NCI-H1092 treated with DMSO at 0.1 percent for 48 hours (cell line): Measurements from ENCODE around the gene BAZ1B.
A peak's percentile ranks its signal among the peaks of the same experiment; 100 is the strongest.
"Not testable (repeated sequence)": the region's sequence is repeated elsewhere in the genome, so short reads cannot be mapped to it uniquely, and the experiment has no call there.

Source experiments
- DNase-seq: peaks from one replicate; lab custom pipeline; 2025; lab: John Stamatoyannopoulos, UW

BAZ1B gene

DNA sequence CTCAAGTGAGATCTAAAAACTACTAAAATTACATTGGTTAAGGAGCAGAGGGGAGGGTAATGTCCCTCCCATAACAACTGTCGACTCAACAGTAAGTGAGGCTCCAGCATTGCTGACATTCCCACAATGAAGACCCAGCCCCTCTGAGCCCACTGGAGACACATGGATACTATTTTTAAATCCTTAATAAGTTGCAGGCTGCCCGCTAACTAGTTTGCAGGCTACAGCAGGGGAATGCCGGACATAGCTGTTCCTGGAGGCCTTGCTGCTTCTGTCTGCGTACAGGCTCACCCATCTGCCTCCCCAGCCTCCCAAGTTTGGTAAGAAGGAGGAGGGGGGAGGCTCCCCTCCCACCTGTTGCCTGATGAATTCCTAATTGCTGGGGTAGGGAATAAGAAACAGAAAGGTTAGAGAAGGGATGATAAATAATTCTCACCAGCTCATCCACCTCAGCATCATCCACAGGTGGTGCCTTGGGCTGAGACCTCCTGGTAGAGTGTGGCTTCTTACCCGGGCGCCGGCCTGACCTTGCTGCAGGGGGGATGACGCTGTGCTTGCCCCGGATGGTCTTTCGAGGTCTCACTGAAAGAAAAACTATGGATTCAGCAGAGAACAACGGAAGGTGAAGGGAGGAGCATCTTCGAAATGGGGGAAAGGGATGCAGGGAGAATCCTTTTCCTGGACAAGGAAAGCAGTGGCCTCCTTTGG is 78.4 kb downstream of the BAZ1B start:
- no peak for DNase-seq

DNA sequence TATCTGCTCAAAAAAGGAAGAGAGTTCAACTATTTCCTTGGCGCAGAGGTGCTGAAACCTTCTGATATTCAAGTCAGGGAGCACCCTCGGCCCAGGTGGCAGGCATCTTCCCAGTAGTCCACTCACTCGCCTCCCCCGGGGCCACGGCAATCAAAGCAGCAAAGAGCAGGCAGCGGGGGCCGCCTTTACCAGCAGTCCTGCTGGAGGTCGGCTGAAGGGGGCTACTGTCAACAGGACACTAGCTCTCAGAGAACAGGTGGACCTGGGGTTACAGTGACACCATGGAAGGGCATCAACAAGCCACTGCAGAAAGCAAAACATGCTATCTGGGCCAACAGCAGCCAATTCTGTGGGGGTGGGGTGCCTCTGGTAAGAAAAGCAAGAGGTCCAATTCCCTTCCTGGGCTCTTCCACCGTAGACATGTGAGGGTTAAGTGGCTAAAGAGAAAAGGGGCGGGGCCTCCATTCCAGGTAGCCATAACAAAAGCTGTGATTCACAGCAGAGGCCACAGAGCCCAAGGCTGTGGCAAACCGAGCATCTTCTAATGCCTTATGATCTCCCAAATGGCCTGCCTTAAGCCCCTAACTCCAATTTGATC is 79.1 kb downstream of the BAZ1B start:
- no peak for DNase-seq

DNA sequence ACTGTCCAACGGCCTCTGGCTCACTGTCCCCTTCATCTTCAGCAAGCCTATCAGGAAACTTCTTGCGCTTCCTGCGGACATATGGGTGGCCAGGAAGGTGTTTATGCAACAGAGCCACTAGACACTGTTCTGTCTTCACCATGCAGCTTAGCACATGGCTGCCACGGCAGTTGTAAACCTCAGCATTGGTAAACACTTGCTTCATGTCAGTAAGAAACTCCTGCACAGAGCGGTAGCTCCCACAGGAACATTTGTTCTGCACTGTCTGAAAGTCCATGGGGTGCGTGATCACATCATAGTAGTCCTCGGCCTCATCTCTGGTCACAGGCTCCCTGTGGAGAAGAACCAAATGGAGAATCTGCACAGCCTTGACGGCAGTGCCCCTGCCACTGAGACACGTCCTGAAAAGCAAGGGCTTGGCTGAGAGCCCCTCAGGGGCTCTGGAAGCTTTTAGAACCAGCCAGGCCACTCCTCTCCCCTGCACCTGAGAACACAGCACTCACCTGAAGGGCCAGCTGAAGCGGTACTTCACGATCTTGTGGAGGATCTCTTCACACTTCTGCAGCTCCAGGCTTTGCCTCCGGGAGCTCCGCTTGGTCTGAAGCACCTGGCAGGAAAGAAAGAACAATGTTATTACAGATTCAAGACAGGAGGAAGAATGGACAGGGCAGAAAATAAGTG is 79.7 kb downstream of the BAZ1B start:
- no peak for DNase-seq

DNA sequence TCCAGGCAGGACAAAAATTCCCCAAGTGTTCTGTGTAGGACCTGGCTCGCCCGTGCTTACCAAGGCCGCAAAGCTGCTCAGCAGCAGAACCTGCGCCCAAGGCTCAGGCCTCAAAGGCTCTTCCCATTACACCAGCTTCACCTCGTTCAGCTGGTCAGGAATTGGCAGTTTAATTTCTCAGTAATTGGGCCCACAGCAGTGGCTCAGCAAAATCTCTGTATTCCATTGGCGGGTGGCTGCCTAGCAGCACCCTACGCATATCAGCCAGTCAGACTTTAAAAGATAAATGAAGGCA is 82.7 kb downstream of the BAZ1B start:
- no peak for DNase-seq

DNA sequence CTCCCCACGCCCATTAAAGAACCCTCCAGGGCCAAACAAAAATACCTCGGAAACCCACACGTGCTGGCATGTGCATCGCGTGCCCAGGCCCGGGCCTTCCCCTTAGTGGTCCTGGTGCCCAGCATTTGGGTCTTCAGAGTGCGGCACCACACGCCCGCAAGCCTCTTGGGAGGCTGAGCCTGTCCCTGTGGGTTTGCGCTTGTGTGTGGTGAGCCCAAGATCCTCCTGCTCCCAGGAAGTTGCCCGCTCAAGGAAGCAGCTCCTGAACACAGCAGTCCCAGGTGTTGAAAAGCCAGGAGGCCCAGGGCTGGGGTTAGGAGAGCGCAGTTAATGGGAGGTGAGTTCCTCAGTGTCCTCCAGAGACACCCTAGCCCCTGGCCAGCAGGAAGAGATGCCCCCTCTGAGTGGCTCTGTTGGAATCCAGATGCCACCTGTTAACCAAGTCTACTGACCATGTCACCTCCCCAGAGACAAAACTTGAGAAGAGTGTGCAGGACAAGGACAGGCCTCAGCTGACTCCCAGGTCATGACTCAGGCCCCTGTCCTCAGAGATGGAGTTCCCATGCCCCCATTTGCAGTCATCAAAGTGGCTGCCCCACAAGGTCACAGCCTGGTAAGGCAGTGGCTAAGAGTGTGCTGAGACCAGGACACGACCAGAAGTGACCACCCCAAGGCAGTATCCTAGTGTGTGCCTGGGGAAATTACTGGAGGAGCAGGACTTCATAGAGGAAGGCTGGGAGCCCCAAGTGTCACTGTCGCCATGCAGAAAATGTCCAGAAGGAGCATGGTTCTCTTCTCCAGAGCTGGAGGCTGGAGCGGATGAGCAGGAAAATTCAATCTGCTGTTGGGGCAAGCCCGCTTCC is 83.3 kb downstream of the BAZ1B start:
- no peak for DNase-seq

DNA sequence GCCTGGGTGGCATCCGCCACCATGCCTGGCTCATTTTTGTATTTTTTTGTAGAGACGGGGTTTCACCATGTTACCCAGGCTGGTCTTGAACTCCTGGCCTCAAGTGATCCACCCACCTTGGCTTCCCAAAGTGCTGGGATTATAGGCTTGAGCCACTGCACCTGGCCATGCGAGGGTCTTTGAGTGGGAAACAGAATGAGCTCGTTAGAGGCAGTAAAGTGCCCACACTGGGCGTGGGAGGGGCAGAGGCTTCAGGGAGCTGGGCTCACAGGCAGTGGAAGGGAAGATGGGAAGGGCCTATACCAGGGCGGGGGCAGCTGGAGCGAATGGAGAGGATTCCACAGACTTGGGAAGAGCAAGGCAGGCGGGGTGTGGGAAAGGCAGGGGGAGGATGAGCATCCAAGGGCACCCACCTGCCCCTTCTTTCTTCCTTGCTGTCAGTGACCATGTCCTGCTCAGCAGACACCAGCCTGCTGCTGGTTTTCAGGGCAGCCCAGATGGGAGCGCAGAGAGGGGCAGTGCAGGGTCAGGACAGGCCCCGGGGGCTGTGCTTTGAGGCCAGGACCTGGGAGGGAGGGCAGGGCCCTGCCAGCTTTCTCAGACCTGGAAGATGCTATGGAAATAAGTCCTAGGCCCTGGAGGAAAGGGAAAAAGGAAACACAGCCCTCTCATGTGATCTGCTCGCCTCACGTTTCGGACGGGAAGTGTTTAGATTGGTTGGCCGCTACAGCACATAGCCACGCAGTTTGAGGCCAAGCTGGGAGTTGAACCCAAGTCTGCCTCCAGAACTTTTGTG is 84.3 kb downstream of the BAZ1B start:
- DNase-seq, result no peak

DNA sequence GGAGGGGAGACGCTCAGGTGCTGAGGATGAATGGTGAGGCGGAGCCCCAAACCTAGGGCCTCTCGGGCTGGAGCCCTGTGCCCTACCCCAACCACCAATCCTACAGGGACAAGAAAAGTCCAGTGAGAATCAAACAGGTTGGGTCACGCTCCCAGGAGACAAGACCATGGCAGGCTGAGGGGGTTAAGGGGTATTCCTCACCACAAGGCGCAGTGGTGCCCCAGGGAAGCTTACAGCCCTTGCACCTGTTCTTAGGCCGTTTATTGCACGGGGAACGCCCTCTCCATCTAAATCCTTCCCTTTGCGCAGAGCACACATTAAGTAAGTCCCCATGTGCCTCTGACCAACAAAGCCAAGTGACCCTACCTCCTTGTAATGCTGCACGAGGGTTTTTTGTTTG is 85.0 kb downstream of the BAZ1B start:
- no peak for DNase-seq

DNA sequence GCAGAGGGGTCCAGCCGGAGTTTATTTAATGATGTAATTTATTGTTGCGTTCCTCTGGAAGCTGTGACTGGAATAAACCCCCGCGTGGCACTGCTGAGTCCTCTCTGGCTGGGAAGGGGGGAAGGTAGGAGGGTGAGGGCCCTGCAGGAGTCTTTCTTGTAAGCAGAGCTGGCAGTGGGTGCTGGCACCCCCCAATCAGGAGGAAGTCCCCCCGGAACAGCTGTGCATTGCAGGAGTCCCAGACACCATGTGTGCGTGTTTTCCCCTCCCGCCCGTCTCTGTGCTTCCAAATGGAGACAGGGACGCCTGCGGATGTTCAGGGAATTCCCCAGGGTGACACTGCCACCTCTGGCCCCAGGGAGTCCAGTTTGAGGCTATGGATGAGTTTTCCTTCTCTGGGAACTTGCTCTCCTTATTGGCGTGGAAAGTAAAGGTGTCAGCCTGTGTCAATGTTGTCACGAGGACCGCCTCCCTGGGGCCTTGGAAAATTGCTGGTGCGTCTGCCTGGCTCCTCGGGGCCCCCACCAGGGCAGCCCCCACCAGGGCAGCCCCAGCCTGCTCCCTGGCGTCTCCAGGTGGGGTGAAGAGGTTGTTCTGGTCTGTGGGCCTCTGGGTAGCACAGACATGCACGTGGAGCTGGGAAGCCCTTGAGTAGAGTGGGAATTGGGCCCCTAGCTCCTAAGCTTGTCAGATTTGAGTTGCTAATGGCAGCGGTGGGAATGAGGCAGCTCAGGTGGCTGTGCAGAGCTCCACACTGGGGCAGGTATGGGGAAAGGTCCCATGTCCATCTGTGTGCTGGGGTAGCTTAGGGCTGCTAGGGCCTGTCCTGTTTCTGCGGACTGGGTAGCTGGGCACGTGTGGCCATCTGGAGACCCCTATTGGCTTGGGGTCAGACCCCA is 85.8 kb downstream of the BAZ1B start:
- peak; percentile 21 for DNase-seq

DNA sequence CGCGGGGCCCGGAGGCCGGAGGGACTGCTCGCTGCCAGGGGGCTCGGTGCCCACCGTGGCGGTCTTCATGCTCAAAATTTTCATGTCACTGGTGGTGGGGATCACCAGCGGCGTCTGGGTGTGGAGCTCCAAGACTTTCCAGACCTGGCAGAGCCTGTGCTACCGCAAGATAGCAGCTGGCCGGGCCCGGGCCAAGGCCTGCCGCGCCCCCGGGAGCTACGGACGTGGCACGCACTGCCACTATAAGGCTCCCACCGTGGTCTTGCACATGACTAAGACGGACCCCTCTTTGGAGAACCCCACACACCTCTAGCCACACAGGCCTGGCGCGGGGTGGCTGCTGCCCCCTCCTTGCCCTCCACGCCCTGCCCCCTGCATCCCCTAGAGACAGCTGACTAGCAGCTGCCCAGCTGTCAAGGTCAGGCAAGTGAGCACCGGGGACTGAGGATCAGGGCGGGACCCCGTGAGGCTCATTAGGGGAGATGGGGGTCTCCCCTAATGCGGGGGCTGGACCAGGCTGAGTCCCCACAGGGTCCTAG is 86.6 kb downstream of the BAZ1B start:
- no peak for DNase-seq

DNA sequence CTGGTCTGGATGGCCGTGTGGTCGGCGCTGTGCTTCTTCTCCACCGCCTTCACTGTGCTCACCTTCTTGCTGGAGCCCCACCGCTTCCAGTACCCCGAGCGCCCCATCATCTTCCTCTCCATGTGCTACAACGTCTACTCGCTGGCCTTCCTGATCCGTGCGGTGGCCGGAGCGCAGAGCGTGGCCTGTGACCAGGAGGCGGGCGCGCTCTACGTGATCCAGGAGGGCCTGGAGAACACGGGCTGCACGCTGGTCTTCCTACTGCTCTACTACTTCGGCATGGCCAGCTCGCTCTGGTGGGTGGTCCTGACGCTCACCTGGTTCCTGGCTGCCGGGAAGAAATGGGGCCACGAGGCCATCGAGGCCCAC is 87.4 kb downstream of the BAZ1B start:
- DNase-seq, result no peak

DNA sequence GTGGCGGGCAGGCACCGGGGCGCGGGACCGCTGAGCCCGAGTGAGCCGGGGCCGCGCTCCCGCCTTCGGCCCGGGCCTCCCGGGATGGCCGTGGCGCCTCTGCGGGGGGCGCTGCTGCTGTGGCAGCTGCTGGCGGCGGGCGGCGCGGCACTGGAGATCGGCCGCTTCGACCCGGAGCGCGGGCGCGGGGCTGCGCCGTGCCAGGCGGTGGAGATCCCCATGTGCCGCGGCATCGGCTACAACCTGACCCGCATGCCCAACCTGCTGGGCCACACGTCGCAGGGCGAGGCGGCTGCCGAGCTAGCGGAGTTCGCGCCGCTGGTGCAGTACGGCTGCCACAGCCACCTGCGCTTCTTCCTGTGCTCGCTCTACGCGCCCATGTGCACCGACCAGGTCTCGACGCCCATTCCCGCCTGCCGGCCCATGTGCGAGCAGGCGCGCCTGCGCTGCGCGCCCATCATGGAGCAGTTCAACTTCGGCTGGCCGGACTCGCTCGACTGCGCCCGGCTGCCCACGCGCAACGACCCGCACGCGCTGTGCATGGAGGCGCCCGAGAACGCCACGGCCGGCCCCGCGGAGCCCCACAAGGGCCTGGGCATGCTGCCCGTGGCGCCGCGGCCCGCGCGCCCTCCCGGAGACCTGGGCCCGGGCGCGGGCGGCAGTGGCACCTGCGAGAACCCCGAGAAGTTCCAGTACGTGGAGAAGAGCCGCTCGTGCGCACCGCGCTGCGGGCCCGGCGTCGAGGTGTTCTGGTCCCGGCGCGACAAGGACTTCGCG is 88.0 kb downstream of the BAZ1B start:
- no peak for DNase-seq

DNA sequence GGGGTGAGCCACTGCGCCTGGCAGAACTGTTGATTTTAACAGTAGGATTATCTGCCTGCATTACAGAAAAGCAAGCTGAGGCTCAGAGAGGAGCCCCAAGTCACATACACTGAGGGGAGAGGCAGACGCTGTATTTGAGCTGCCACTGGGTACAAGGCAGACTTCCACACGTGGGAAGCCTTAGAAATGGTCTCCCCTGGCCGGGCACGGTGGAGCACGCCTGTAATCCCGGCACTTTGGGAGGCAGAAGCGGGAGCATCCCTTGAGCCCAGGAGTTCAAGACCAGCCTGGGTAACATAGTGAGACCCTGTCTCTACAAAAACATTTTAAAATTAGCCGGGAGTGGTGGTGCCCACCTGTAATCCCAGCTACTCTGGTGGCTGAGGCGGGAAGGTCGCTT is 89.4 kb downstream of the BAZ1B start:
- no peak for DNase-seq

DNA sequence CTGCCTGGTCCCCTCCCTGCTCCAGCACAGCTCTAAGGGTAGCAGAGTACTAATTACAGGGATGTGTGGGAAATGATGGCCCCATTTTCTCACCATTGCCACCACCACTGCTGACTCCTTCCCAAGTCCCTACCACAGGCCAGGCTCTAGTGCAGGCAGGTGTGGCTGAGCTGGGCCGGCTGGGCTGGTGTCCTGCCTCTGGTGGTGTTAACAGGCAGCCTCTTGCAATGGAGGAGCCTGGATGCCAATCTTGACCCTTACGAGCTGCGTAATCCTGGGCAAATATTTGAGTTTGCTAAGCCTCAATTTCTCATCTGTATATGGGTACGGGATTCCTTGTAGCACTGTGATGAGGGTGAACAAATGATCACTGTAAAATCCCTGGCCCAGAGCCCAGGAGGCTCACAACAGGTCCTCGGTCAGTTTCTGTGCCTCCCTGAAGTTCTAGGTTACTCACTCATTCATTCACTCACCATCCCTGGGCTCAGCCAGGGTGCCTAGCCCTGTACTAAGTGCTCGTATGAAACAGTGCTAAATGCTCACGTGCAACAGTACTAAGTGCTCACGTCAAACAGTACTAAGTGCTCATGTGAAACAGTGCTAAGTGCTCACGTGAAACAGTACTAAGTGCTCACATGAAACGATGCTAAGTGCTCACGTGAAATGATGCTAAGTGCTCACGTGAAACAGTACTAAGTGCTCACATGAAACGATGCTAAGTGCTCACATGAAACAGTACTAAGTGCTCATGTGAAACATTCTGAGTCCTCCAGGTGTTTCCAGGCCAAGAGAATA is 90.9 kb downstream of the BAZ1B start:
- DNase-seq, result no peak

DNA sequence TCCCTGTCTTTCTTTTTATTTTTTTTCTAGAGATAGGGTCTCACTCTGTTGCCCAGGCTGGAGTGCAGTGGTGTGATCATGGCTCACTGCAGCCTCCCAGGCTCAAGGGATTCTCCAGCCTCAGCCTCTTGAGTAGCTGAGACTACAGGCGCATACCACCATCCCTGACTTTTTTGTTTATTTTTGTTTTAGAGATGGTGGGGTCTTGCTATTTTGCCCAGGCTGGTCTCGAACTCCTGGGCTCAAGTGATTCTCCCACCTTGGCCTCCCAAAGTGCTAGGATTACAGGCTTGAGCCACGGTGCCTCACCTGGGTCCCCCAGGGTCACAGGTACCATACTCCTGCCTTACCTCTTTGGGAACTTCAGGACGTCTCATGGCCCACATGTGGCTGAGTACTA is 91.6 kb downstream of the BAZ1B start:
- DNase-seq, result not testable (repeated sequence)

DNA sequence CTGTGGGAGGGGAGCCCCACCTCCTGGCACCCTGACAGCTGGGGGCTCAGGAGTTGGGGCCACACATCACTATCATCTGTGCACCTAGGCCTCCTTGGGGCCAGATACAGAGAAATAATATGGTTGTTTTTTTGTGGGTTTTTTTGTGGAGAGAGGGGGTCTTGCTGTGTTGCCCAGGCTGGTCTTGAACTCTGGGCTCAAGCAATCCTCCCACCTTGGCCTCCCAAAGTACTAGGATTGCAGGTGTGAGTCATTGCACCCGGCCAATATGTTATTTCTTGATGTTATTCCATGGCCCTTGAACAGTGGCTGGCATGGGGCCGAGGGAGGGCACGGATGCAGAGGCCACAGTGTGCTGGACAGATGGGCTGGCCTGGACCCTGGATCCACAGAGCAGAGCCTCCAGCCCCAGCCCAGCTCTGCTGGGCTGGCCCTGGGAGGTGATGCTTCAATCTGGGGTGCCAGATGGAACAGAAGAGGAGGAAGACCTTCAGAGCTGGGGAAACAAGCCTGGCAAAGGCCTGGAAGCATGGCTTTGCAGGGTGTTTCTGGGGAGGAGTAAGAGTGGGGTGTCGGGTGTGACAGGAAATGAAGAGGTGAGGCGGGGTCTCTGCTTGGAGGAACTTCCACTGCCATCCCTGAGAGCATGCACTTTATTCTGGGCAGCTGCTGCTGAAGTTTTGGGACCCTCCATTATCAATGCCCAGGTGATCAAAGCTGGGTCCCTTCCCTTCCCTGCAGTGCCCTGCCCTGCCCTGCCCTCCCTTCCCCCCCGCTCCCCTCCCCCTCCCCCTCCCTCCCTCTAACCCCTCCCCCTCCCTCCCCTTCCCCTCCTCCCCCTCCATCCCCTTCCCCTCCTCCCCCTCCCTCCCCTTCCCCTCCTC is 92.2 kb downstream of the BAZ1B start:
- DNase-seq, result no peak

DNA sequence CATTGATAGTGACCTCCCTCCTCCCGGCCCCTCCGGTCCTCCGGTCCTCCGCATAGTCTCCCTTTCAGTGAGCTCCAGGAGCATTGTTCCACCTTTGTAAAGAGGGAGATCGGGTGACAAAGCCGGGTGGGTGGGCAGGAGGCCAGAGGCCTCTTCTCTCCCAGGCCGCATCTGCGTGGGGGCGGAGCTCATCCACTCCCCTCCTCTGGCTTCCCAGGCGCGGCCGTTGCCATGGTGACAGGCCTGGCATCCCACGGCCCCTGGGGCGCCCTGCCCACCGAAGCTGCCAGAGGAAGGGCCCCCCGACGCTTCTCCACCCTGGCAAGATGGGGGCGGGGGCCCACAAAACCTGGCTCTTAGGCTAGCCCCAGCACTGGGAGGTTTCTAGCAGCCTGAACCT is 92.9 kb downstream of the BAZ1B start:
- peak; percentile 97 for DNase-seq

DNA sequence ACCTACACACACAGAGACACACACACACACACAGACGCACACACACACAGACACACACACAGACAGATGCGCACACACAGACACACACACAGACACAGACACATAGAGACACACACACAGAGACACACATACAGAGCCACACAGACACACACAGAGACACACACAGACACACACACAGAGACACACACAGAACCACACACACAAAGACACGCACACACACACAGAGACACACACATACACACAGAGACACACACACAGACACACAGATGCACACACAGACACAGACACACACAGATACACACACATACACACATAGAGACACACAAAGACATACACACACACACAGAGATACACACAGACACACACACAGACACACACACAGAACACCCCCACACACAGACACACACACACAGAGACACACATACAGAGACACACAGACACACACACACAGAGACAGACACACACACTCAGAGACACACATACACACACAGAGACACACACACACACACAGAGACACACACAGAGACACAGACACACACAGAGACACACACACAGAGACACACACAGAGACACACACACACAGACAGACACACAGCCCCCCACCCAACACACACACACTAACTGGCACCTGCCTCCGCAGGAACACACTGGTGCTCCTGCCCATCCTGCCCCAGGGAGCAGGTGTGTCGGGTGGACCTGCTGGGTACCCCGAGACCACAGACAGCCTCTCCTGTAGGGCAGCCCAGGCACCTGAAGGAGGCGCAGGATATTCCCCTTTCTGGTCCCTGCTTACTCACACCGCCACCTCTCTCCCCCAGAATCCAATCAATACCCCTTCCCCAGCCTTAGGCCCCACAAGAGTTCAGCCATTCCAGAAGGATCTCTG is 93.9 kb downstream of the BAZ1B start:
- DNase-seq, result no peak
